Dendritic cell treated with granulocyte-macrophage colony-stimulating factor and Interleukin-4, amounts not matched to agents 40 ng/mL and 50 ng/mL, for 4 days (primary cell): ENCODE results near the gene FASLG.

Experiments used
- H3K27ac Mint-ChIP-seq: one replicate; pipeline ENCODE4 v1.8.0; 2022; ENCODE audit warnings: mild to moderate bottlenecking, mixed read lengths
- H3K27me3 Mint-ChIP-seq: one replicate; pipeline ENCODE4 v1.8.0; 2022; ENCODE audit warnings: mild to moderate bottlenecking, mixed read lengths
- H3K36me3 Mint-ChIP-seq: one replicate; pipeline ENCODE4 v1.8.0; 2022; ENCODE audit warnings: low read depth, mixed read lengths
- H3K4me1 Mint-ChIP-seq: one replicate; pipeline ENCODE4 v1.8.0; 2022; ENCODE audit warnings: low read depth, mixed read lengths
- H3K4me3 Mint-ChIP-seq: one replicate; pipeline ENCODE4 v1.8.0; 2022; ENCODE audit warnings: mild to moderate bottlenecking, moderate library complexity, mixed read lengths
- H3K9me3 Mint-ChIP-seq: one replicate; pipeline ENCODE4 v1.8.0; 2022; ENCODE audit warnings: mixed read lengths
- intact Hi-C: fragments of 100-400 bp; cut with micrococcal nuclease; formaldehyde crosslinking; loops from one replicate; pipeline ENCODE4 v1.15.0; 2022

FASLG gene

DNA sequence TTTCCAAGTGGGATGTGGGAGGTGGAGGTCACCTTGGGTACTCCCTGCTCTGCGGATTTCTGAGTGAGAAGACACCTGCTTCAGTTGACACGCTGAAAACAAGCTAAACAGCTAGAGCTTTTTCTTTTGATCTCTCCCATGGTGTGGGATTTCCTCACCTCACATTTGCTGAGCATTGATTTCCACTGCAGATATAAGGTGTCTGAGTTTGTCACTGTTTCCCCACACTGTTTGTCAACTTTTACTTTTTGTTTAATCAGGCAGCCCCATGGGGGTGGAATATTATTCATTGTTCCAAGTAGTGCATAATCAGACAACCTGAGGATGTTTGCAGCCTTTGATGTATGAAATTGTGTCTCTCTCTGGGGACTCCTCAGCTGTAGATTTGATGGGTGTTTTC lies 49.5 kb downstream of the FASLG start:
- Mint-ChIP-seq H3K4me3 (no peak overlapping the region), H3K9me3 (no peaks in the 10 kb centered on the region), H3K27ac (no peak overlapping the region), H3K4me1 (peaks cover 6% of the 10 kb centered on the region), H3K36me3 (no peaks in the 10 kb centered on the region), H3K27me3 (no peaks in the 10 kb centered on the region)
- intact Hi-C loops = no loop called here

DNA sequence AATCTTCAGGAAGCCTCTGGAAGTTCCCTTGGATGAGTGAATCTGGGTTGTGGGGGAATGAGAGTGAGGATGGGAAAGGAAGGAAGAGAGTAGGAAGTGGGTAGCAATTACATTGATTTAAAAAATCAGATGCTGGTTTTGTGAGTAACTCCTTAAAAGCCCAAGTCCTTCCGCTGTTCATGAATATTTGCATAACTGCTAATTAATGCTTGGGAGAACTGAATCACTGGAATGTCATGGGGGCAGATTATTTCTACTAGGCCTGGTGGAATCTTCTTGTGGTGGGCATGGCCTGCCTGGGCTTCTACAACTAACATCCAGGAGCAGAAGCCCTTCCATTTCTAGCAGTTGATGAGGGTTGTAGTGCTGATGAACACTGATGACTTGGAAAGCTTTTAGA lies 52.7 kb downstream of the FASLG start:
- Mint-ChIP-seq H3K4me3 (no peak overlapping the region), H3K27ac (no peak overlapping the region), H3K4me1 (no peaks in the 10 kb centered on the region), H3K9me3 (no peaks in the 10 kb centered on the region), H3K36me3 (no peaks in the 10 kb centered on the region), H3K27me3 (no peaks in the 10 kb centered on the region)
- intact Hi-C loops = no loop called here

- no peaks in the 10 kb centered on the region for H3K27me3 Mint-ChIP-seq
- H3K9me3 Mint-ChIP-seq = no peaks in the 10 kb centered on the region
- no peaks in the 10 kb centered on the region for H3K4me1 Mint-ChIP-seq
- H3K36me3 Mint-ChIP-seq = no peaks in the 10 kb centered on the region
- intact Hi-C loops = no loop called here
- no peak overlapping the region for H3K4me3 Mint-ChIP-seq
- no peak overlapping the region for H3K27ac Mint-ChIP-seq
Observed at GRCh38 chr1:172713466-172713865, 54.6 kb downstream of the FASLG start.
